D721Med (cell line): Measurements from ENCODE around the gene SNX4.

Source experiments
- DNase-seq: peaks from one replicate; pipeline ENCODE4 v3.0.0; 2011; ENCODE audit warnings: low spot score; ENCODE audit not compliant: insufficient read length
- FAIRE-seq: peaks from 2 replicates; lab custom pipeline; 2011; peaks lifted over from hg19 to GRCh38; lab: Jason Lieb, UNC
- TF ChIP-seq, protein P1 (sequence below): IDR thresholded peaks from 2 replicates; pipeline ENCODE4 v1.5.1; 2012; ENCODE audit warnings: mild to moderate bottlenecking, control low read depth; ENCODE audit not compliant: insufficient read depth; ENCODE audit errors: missing control alignments

Gene SNX4

DNA sequence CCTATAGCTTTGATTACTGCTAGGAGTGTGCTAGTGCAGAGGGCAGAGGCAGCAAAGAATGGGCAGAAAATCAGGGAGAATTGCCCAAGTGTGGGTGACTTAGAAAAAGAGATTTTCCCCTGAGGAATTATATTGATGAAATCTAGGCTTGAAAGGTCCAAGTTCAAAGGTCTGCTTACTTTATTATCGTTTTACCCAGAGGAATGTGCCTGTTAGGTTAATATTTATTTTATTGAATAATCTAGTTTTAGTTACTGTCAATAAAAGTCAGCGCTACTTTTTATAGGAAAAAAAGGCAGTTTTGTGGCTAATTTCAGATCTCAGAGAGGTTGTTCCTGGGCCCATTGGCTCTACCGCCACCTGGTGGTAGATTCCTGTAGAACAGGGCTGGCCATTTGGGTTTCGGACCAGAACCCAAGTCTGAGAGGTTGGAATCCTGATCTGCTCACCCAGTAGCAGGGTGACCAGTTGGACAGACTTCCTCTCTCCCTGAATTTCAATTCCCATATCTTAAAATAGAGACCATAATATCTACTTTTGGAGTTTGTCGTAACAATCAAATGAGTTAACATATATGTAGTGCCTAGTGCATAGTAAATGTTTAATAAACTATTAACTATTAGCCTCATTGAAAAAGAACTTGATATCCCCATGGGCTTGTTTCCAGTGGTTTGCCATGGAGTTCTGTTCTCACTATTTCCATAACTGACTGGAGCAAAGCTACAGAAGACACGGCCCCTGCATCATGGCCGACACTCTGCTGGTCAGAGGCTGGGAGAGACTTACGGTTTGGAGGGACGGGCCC is 82.2 kb downstream of the SNX4 start:
- FAIRE-seq (no peak), DNase-seq (no peak)
- TF ChIP-seq, protein P1, sequence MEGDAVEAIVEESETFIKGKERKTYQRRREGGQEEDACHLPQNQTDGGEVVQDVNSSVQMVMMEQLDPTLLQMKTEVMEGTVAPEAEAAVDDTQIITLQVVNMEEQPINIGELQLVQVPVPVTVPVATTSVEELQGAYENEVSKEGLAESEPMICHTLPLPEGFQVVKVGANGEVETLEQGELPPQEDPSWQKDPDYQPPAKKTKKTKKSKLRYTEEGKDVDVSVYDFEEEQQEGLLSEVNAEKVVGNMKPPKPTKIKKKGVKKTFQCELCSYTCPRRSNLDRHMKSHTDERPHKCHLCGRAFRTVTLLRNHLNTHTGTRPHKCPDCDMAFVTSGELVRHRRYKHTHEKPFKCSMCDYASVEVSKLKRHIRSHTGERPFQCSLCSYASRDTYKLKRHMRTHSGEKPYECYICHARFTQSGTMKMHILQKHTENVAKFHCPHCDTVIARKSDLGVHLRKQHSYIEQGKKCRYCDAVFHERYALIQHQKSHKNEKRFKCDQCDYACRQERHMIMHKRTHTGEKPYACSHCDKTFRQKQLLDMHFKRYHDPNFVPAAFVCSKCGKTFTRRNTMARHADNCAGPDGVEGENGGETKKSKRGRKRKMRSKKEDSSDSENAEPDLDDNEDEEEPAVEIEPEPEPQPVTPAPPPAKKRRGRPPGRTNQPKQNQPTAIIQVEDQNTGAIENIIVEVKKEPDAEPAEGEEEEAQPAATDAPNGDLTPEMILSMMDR, result peak; percentile 80

DNA sequence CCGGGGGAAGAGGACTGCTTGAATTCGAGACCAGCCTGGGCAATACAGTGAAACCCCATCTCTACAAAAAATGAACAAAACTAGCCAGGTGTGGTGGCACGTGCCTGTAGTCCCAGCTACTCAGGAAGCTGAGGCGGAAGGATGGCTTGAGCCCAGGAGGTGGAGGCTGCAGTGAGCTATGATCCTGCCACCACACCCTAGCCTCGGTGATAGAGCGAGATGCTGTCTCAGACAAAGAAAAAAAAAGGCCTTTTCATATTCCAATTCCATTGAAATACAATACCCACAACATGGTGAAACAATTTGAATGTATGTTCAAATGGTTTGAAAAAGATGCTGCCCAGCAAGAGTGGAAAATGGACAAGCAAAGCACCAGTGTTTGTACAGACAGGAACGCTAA is 83.1 kb downstream of the SNX4 start:
- FAIRE-seq (no peak), DNase-seq (no peak)
- TF ChIP-seq, protein P1, result no peak

DNA sequence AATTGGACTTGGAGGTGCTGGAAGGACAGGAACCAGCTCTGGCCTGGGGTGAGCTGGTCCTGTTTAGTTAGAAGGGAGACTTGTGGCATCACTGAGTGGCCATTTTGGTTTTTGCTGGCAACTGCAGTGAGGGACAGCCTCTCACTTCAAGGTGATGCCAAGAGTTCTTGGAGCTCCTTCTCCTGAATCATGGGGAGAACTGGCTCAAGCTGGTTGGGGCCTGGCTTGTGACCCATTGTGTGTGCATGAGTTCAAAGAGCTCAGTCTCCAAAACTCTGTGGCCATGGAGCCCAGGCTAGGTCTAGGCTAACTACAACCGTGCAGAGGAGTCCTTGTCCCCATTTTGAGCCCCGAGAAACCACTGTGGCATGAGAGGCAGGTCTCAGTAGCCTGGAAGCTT is 84.8 kb downstream of the SNX4 start:
- TF ChIP-seq, protein P1, result no peak
- no peak for DNase-seq

DNA sequence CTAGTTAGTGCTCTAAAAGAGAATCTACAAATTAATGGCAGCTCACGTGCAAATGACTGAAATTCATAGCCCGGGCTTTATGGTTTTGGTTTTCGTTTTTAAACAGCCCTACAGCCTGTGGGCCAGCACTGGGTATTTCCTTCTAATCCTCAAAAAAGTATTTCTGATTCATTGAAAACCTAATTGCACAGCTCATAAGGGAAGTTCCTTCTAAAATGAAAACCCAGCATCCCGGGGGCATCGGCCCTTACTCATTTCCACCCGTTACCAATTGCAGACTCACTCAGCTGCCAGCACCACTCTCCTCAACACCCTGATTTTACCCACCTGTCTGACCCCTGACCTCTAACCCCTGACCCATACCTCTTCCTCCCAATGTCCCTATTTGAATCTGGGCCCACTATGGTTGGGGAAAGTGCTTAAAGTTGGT is 85.4 kb downstream of the SNX4 start:
- TF ChIP-seq, protein P1, result no peak
- no peak for DNase-seq
- FAIRE-seq, result no peak

More for the DNA sequence above, 84.8 kb downstream of the SNX4 start:
- FAIRE-seq, result no peak

DNA sequence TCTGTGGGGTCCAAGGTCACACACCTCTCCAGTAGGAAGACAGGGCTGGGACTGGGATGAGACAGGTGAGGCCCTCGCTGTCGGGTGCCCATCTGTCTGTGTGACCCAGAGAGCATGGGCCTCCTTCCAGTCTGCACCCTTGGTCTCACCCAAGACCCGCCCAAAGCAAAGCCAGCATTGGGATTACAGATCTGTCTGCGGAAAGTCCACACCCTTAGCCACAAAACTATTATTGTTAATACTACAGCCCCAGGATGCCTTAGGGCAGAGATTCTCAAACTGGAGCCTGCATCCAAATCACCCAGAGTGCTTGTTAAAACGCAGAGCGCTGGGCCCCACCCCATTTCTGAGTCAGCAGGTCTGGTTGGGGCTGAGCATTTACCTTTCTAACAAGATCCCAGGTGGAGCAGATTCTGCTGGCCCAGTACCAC is 86.4 kb downstream of the SNX4 start:
- TF ChIP-seq, protein P1, result no peak
- DNase-seq (no peak), FAIRE-seq (no peak)

DNA sequence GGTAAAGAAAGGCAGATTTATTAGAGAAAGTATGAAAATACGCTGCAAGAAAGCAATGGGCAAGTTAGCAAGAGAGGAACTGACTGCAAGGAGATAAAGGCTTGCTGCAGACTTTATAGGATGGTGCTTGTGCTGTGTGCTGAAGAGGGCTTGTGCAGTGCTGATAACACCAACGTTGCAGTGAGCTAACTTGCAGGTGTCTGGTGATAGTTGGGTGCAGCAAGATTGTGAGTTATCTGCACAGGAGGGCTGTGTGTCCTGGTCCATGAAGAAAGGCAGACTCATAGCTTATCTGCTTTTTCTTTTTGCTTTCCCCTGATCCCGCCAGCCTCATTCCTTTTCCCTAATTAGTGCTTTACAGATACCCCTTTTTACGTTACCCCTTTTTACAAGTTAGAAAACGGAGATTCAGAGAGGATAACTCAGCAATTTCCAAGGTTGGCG is 86.9 kb downstream of the SNX4 start:
- FAIRE-seq (no peak), DNase-seq (no peak)
- TF ChIP-seq, protein P1, result no peak
